NT2/D1 (cell line): ENCODE data around the gene PARG.
"Not testable (repeated sequence)": the region's sequence is repeated elsewhere in the genome, so short reads cannot be mapped to it uniquely, and the experiment has no call there.

Experiments used
- SUZ12 ChIP-seq: IDR thresholded peaks from 2 replicates; pipeline ENCODE4 v1.6.1; 2011; ENCODE audit not compliant: insufficient read length, insufficient read depth; ENCODE audit errors: extremely low read depth
- YY1 ChIP-seq: IDR thresholded peaks from 2 replicates; pipeline ENCODE4 v1.6.1; 2011; ENCODE audit not compliant: insufficient read length, insufficient read depth
- ZNF274 ChIP-seq: IDR thresholded peaks from 2 replicates; pipeline ENCODE4 v1.6.1; 2011; ENCODE audit warnings: mild to moderate bottlenecking, low read depth, low read length

- not testable (repeated sequence) for TF ChIP-seq ZNF274, SUZ12, YY1
Observed at GRCh38 chr10:49849520-49849919, 92.3 kb downstream of the PARG start.
